Measurements from ENCODE around the gene IL3RA. TPM values are rescaled to one million over a fixed set of nuclear protein-coding genes. Genes with fewer than 3 reads are reported as not detected.
"Not testable (repeated sequence)": the region's sequence is repeated elsewhere in the genome, so short reads cannot be mapped to it uniquely, and the experiment has no call there.

Gene IL3RA
- total RNA-seq, 4 donors from 2014 or later: 1.2 to 16.2 (median 8.6) TPM

GRCh38 chrX:1294301-1295067 lies 42.1 kb upstream of the IL3RA start:
- intact Hi-C loops (cut with DNase I; ENCODE audit: low total_unique reads): no loop called here
- Histone ChIP-seq H3K9me3 (no peaks in the 10 kb centered on the region), H3K27ac (no peak overlapping the region), H3K4me1 (no peaks in the 10 kb centered on the region), H3K27me3 (no peaks in the 10 kb centered on the region), H3K4me3 (no peak overlapping the region), H3K36me3 (no peaks in the 10 kb centered on the region)
- no peak for DNase-seq
- TF ChIP-seq, protein P1, sequence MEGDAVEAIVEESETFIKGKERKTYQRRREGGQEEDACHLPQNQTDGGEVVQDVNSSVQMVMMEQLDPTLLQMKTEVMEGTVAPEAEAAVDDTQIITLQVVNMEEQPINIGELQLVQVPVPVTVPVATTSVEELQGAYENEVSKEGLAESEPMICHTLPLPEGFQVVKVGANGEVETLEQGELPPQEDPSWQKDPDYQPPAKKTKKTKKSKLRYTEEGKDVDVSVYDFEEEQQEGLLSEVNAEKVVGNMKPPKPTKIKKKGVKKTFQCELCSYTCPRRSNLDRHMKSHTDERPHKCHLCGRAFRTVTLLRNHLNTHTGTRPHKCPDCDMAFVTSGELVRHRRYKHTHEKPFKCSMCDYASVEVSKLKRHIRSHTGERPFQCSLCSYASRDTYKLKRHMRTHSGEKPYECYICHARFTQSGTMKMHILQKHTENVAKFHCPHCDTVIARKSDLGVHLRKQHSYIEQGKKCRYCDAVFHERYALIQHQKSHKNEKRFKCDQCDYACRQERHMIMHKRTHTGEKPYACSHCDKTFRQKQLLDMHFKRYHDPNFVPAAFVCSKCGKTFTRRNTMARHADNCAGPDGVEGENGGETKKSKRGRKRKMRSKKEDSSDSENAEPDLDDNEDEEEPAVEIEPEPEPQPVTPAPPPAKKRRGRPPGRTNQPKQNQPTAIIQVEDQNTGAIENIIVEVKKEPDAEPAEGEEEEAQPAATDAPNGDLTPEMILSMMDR (IDR thresholded peaks at IDR 0.05): no peak
- no peak for TF ChIP-seq POLR2A (IDR thresholded peaks at IDR 0.05)

DNA sequence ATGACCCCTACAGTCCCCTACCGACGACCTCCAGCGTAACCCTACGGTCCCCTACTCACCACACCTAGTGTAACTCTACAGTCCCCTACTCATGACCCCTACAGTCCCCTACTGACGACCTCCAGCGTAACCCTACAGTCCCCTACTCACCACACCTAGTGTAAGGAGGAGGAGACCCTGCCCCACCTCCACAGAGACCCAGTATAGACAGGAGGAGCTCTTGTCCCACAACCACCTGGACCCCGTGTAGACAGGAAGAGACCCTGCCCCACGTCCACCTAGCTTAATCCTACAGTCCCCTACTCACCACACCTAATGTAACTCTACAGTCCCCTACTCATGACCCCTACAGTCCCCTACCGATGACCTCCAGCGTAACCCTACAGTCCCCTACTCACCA lies 41.0 kb upstream of the IL3RA start:
- TF ChIP-seq, protein P1 (IDR thresholded peaks at IDR 0.05): no peak
- TF ChIP-seq POLR2A (IDR thresholded peaks at IDR 0.05): no peak
- intact Hi-C loops (cut with DNase I; ENCODE audit: low total_unique reads): no loop called here
- Histone ChIP-seq H3K36me3 (no peaks in the 10 kb centered on the region), H3K27ac (no peak overlapping the region), H3K4me3 (no peak overlapping the region), H3K9me3 (no peaks in the 10 kb centered on the region), H3K4me1 (no peaks in the 10 kb centered on the region), H3K27me3 (no peaks in the 10 kb centered on the region)
- DNase-seq: no peak

- H3K4me3 ChIP-seq; intact Hi-C loops (cut with DNase I; ENCODE audit: low total_unique reads); H3K9me3 ChIP-seq; H3K4me1 ChIP-seq; H3K27ac ChIP-seq; H3K36me3 ChIP-seq; H3K27me3 ChIP-seq; DNase-seq: not testable (repeated sequence)
These were observed 39.0 kb upstream of the IL3RA start for GRCh38 chrX:1297591-1297990.

GRCh38 chrX:1300449-1300848 lies 36.1 kb upstream of the IL3RA start:
- DNase-seq: no peak
- no peaks in the 10 kb centered on the region for H3K4me1 ChIP-seq
- H3K9me3 ChIP-seq: no peaks in the 10 kb centered on the region
- H3K27ac ChIP-seq: no peak overlapping the region
- no peak overlapping the region for H3K4me3 ChIP-seq
- no peaks in the 10 kb centered on the region for H3K36me3 ChIP-seq
- intact Hi-C loops (cut with DNase I; ENCODE audit: low total_unique reads): no loop called here
- no peaks in the 10 kb centered on the region for H3K27me3 ChIP-seq
- TF ChIP-seq, protein P1 (IDR thresholded peaks at IDR 0.05): no peak
- TF ChIP-seq POLR2A (IDR thresholded peaks at IDR 0.05): no peak

GRCh38 chrX:1305411-1305810 lies 31.2 kb upstream of the IL3RA start:
- H3K36me3 ChIP-seq: no peaks in the 10 kb centered on the region
- no peak for DNase-seq
- peaks cover 0 to 8% of the 10 kb centered on the region in 2 donors for H3K9me3 ChIP-seq
- TF ChIP-seq, protein P1 (IDR thresholded peaks at IDR 0.05): no peak
- TF ChIP-seq POLR2A (IDR thresholded peaks at IDR 0.05): no peak
- H3K4me3 ChIP-seq: no peak overlapping the region
- no peaks in the 10 kb centered on the region for H3K4me1 ChIP-seq
- no peaks in the 10 kb centered on the region for H3K27me3 ChIP-seq
- intact Hi-C loops (cut with DNase I; ENCODE audit: low total_unique reads): no loop called here
- no peak overlapping the region for H3K27ac ChIP-seq
